Panc1 (cell line): ENCODE data around the gene FKTN. TPM values are rescaled to one million over a fixed set of nuclear protein-coding genes. Genes with fewer than 3 reads are reported as not detected.

ENCODE experiments used
- ATAC-seq: fragments of 200-7000 bp; cut with Tn5 transposase; 2 replicates; pipeline ENCODE4 v1.9.1; 2020; ENCODE audit warnings: mild to moderate bottlenecking, moderate library complexity
- BruUV-seq: library from RNA; stranded (reverse); fragments of 400-500 nt; replicated peaks from 2 replicates; lab custom pipeline; 2021; lab: Mats Ljungman, UMichigan
- CTCF ChIA-PET: fragments of 300-600 bp; sonication (Branson Sonifier 250); formaldehyde crosslinking; loops from one replicate; lab custom pipeline; 2022; ENCODE audit warnings: antibody characterized with exemption; lab: Charles Lee
- POLR2A ChIA-PET: fragments of 300-600 bp; sonication (Branson Sonifier 250); formaldehyde crosslinking; loops from one replicate; lab custom pipeline; 2022; ENCODE audit warnings: antibody characterized with exemption; lab: Charles Lee
- DNase-seq: peaks from one replicate; pipeline ENCODE4 v3.0.0-alpha.2; 2010; ENCODE audit warnings: low read depth, low spot score
- H3K27ac ChIP-seq: 2 replicates; pipeline ENCODE4 v1.5.1; 2011; ENCODE audit warnings: mild to moderate bottlenecking, low read length, inconsistent platforms
- H3K27me3 ChIP-seq: fragments of 200-500 bp; sonication (Bioruptor generic); 2 replicates; pipeline ENCODE4 v1.6.0; 2014; ENCODE audit warnings: low read length, inconsistent platforms; ENCODE audit not compliant: control insufficient read depth, insufficient read depth
- H3K36me3 ChIP-seq: fragments of 200-500 bp; sonication (Bioruptor generic); 2 replicates; pipeline ENCODE4 v1.5.1; 2014; ENCODE audit warnings: inconsistent platforms, mild to moderate bottlenecking, low read length, moderate library complexity; ENCODE audit not compliant: control insufficient read depth, insufficient read depth
- H3K4me1 ChIP-seq: 2 replicates; pipeline ENCODE4 v1.5.1; 2011; ENCODE audit warnings: inconsistent platforms, mild to moderate bottlenecking, low read length, moderate library complexity; ENCODE audit not compliant: control insufficient read depth, insufficient read depth
- H3K4me3 ChIP-seq, 2 experiments: 2 replicates each; pipeline ENCODE4 v1.5.1; 2011 to 2012; ENCODE audit warnings: low read depth in 2 of 2, low read length in 2 of 2, mild to moderate bottlenecking in 2 of 2, inconsistent platforms in 1 of 2, moderate library complexity in 1 of 2
- H3K9me3 ChIP-seq: fragments of 200-500 bp; sonication (Bioruptor generic); 2 replicates; pipeline ENCODE4 v1.5.1; 2014; ENCODE audit warnings: low read depth, mild to moderate bottlenecking, inconsistent platforms, low read length, moderate library complexity; ENCODE audit not compliant: control insufficient read depth, insufficient read depth
- POLR2AphosphoS5 ChIP-seq: IDR thresholded peaks from 2 replicates; pipeline ENCODE4 v1.6.1; 2012; ENCODE audit warnings: mild to moderate bottlenecking, low read depth, low read length, moderate library complexity
- SIN3A ChIP-seq: IDR thresholded peaks from 2 replicates; pipeline ENCODE4 v1.6.1; 2012; ENCODE audit warnings: low read depth, mild to moderate bottlenecking, low read length, moderate library complexity, borderline replicate concordance; ENCODE audit not compliant: insufficient read depth
- TCF7L2 ChIP-seq: IDR thresholded peaks from 2 replicates; pipeline ENCODE4 v1.6.1; 2011; ENCODE audit warnings: mild to moderate bottlenecking, low read depth, low read length, inconsistent platforms
- in situ Hi-C: cut with HindIII; loops from 2 replicates; pipeline ENCODE4 v1.10.0; 2016; ENCODE audit warnings: low sequenced_read_pairs, low pct_unique_long_range_greater_than_20kb
- intact Hi-C: fragments of 100-400 bp; cut with micrococcal nuclease; formaldehyde crosslinking; loops from one replicate; pipeline ENCODE4 v1.10.0; 2022; ENCODE audit not compliant: unreplicated experiment
- total RNA-seq: library from RNA; stranded (reverse); gene quantifications from one replicate; pipeline ENCODE4 v1.2.1, GENCODE V29; 2021; ENCODE audit not compliant: unreplicated experiment
- TF ChIP-seq, protein P1 (sequence below): fragments of 450-650 bp; IDR thresholded peaks from 2 replicates; pipeline ENCODE4 v1.5.1; 2017; ENCODE audit warnings: mild to moderate bottlenecking
- TF ChIP-seq, protein P2 (sequence below), 2 experiments: IDR thresholded peaks; 2 replicates each; pipeline ENCODE4 v1.6.1; 2011 to 2012; ENCODE audit warnings: low read depth in 2 of 2, control low read depth in 1 of 2, low read length in 1 of 2, mild to moderate bottlenecking in 1 of 2, moderate library complexity in 1 of 2; ENCODE audit not compliant: insufficient read depth in 1 of 2

The FKTN gene
- total RNA-seq, 1 experiment from 2014 or later = 15.2 TPM

DNA sequence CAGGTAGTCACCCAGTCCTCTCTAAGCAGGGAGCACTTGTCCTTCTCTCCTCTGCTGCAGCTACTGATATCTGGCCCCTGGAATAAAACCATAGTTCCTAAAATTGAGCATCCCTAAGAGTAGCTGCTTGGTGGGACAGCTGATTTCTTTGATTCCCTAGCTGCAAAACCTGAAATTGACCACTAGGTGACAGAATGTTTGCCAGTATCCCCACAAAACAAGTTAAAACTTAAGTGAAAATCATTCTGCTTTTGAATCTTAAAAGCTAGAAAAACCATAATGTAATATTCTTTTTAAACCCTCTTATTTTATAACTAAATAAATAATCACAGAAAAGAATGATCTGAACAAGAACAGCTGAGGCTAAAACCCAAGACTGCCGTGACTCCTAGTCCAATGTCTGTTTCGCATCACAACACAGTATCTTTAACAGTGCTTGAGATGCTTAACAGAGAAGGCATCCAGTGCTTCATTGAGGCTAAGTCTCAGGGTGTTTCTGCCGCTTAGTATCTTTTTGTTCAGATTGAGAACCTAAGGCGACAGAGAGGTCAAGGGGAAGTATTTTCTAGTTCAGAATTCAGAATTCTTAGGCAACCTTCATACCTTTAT is 80.0 kb downstream of the FKTN start:
- TF ChIP-seq, protein P1, sequence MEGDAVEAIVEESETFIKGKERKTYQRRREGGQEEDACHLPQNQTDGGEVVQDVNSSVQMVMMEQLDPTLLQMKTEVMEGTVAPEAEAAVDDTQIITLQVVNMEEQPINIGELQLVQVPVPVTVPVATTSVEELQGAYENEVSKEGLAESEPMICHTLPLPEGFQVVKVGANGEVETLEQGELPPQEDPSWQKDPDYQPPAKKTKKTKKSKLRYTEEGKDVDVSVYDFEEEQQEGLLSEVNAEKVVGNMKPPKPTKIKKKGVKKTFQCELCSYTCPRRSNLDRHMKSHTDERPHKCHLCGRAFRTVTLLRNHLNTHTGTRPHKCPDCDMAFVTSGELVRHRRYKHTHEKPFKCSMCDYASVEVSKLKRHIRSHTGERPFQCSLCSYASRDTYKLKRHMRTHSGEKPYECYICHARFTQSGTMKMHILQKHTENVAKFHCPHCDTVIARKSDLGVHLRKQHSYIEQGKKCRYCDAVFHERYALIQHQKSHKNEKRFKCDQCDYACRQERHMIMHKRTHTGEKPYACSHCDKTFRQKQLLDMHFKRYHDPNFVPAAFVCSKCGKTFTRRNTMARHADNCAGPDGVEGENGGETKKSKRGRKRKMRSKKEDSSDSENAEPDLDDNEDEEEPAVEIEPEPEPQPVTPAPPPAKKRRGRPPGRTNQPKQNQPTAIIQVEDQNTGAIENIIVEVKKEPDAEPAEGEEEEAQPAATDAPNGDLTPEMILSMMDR = peak; percentile 58; the same call in 1 of the 2 replicates
- TF ChIP-seq TCF7L2 = no peak
- TF ChIP-seq, protein P2, sequence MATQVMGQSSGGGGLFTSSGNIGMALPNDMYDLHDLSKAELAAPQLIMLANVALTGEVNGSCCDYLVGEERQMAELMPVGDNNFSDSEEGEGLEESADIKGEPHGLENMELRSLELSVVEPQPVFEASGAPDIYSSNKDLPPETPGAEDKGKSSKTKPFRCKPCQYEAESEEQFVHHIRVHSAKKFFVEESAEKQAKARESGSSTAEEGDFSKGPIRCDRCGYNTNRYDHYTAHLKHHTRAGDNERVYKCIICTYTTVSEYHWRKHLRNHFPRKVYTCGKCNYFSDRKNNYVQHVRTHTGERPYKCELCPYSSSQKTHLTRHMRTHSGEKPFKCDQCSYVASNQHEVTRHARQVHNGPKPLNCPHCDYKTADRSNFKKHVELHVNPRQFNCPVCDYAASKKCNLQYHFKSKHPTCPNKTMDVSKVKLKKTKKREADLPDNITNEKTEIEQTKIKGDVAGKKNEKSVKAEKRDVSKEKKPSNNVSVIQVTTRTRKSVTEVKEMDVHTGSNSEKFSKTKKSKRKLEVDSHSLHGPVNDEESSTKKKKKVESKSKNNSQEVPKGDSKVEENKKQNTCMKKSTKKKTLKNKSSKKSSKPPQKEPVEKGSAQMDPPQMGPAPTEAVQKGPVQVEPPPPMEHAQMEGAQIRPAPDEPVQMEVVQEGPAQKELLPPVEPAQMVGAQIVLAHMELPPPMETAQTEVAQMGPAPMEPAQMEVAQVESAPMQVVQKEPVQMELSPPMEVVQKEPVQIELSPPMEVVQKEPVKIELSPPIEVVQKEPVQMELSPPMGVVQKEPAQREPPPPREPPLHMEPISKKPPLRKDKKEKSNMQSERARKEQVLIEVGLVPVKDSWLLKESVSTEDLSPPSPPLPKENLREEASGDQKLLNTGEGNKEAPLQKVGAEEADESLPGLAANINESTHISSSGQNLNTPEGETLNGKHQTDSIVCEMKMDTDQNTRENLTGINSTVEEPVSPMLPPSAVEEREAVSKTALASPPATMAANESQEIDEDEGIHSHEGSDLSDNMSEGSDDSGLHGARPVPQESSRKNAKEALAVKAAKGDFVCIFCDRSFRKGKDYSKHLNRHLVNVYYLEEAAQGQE (IDR thresholded peaks at IDR 0.05; ENCODE audit: insufficient read depth in 1 of 2, low read depth in 2 of 2, low read length in 1 of 2) = no peak
- CTCF ChIA-PET = interaction anchor here (1.0 kb wide), 1 partner anchor 9 kb away, joined by 3 read pairs; no protein-coding TSS in a partner anchor
- Histone ChIP-seq H3K9me3 (no peaks in the 10 kb centered on the region), H3K27ac (no peak overlapping the region), H3K4me1 (no peaks in the 10 kb centered on the region), H3K27me3 (no peaks in the 10 kb centered on the region), H3K4me3 (no peak overlapping the region), H3K36me3 (no peaks in the 10 kb centered on the region)
- no TSS peak for BruUV-seq
- in situ Hi-C loops (no loop called here), intact Hi-C loops (no loop called here)
- ATAC-seq (no peak), DNase-seq (no peak)
- POLR2A ChIA-PET = no interaction called here

DNA sequence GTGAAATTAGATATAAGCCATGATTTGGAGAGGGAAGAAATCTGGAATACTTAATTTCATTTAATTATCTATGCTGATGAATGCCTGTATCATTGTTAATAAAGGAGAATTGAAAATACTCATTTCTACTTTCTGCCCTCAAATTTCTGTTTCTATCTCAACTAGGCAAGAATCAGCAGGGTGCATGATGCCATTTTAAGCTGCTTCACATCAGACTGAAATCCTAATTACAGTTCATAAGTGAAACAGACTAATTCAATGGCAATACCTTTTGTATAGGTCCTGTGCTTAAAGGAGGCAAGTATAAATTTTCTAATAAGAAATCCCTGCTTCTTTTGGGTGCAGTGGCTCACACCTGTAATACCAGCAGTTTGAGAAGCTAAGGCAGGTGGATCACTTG is 82.0 kb downstream of the FKTN start:
- no peak for ATAC-seq

More for the DNA sequence above, 82.0 kb downstream of the FKTN start:
- CTCF ChIA-PET = no interaction called here
- no peaks in the 10 kb centered on the region for H3K9me3 ChIP-seq
- POLR2A ChIA-PET = no interaction called here
- no peaks in the 10 kb centered on the region for H3K27me3 ChIP-seq
- in situ Hi-C loops = no loop called here
- BruUV-seq = no TSS peak
- H3K4me1 ChIP-seq = no peaks in the 10 kb centered on the region
- intact Hi-C loops = no loop called here
- DNase-seq = no peak
- H3K36me3 ChIP-seq = no peaks in the 10 kb centered on the region
- no peak overlapping the region for H3K27ac ChIP-seq
- no peak overlapping the region for H3K4me3 ChIP-seq
- TF ChIP-seq, protein P2 (IDR thresholded peaks at IDR 0.05; ENCODE audit: insufficient read depth in 1 of 2, low read depth in 2 of 2, low read length in 1 of 2) = no peak
- TF ChIP-seq, protein P1 = no peak
- TF ChIP-seq SIN3A (no peak), TCF7L2 (no peak), POLR2AphosphoS5 (no peak)
